GM18502 (cell line): ENCODE data around the gene MAN2B2.
"Not testable (repeated sequence)": the region's sequence is repeated elsewhere in the genome, so short reads cannot be mapped to it uniquely, and the experiment has no call there.

Source experiments
- ATAC-seq: cut with Tn5 transposase; IDR thresholded peaks from one replicate; pipeline ENCODE4 v1.9.1; 2021; ENCODE audit warnings: mild to moderate bottlenecking; ENCODE audit not compliant: unreplicated experiment, poor library complexity

Gene MAN2B2

DNA sequence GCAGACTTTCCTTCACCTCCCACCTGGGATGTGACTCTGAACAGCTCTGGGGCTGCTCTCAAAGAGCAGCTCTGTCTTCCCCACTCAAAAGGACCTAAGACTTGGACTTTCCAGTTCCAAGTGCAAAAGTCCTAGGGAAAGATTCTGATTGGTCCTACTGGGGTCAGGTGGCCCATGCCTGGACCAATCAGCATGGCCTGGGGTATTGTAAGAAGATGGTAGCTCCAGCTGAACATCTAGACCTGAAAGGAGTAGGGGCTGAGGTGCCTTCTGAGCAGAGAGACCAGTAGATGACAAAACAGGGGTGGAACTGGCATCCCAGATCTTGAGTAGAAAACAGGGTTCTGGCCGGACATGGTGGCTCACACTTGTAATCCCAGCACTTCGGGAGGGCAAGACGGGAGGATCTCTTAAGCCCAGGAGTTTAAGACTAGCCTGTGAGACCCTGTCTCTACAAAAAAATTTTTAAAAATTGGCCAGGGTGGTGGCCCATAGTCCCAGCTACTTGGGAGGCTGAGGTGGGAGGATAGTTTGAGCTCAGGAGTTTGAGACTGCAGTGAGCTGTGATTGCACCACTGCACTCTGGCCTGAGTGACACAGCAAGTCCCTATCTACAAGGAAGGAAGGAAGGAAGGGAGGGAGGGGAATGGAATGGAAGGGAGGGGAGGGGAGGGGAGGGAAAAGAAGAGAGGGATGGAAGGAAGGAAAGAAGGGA, 38.1 kb downstream of the MAN2B2 start:
- no peak for ATAC-seq

- no peak for ATAC-seq
These were observed 39.0 kb downstream of the MAN2B2 start for GRCh38 chr4:6613676-6614651.

- no peak for ATAC-seq
These were observed 39.8 kb downstream of the MAN2B2 start for GRCh38 chr4:6614701-6615230.

- ATAC-seq = no peak
These were observed 41.4 kb downstream of the MAN2B2 start for GRCh38 chr4:6616087-6616995.

DNA sequence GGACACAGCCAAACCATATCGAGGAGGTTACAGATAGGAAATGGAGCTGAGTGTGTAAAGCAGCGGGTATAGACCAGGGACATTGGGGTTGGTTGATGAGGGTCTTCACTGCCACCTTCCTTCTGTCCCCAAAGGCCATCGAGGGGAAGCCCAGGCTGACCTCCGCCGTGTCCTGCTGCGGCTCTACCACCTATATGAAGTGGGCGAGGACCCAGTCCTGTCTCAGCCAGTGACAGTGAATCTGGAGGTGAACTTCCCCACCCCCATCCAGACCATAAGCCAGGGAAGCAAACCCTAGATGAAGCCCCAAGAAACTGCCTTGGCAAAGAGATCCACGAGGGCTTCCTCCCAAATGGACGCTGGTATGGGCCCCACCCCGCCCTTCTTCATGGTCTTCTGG, 42.3 kb downstream of the MAN2B2 start:
- no peak for ATAC-seq

- ATAC-seq = no peak
These were observed 43.6 kb downstream of the MAN2B2 start for GRCh38 chr4:6618386-6619115.

- no peak for ATAC-seq
These were observed 44.1 kb downstream of the MAN2B2 start for GRCh38 chr4:6619116-6619465.

DNA sequence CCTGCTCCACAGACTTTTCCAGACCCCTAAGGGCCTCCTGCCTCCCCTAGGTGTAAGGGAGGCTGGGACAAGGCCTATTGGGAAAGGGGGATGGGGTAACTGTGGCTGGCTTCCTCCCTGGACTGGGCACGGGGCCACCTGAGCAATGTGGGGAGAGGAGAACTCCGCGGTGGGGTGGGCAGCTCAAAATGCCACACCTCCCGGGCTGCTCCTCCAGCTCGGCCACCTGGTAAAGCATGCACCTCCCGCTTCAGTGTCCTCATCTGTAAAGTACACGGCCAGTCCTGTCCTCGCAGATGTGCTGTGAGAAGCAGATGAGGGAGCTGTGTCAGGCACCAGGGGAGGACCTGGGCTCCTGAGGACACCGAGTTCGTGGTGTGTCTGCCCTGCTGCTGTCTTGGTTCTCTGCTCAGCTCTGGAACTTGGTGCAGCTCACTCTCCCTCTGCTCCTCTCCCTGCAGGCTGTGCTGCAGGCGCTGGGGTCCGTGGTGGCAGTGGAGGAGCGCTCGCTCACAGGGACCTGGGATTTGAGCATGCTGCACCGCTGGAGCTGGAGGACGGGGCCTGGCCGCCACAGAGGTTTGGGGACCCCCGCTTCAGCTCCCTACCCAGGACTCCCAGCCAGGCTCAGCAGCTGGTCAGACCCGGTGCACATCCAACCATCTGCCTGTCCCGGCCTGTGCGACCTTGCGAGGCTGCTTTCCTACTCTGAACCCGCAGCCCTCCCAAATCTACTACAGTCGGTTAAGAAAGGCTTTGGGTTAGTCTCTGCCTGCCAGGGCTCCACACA, 44.7 kb downstream of the MAN2B2 start:
- no peak for ATAC-seq

- ATAC-seq = no peak
These were observed 45.3 kb downstream of the MAN2B2 start for GRCh38 chr4:6620296-6620695.

DNA sequence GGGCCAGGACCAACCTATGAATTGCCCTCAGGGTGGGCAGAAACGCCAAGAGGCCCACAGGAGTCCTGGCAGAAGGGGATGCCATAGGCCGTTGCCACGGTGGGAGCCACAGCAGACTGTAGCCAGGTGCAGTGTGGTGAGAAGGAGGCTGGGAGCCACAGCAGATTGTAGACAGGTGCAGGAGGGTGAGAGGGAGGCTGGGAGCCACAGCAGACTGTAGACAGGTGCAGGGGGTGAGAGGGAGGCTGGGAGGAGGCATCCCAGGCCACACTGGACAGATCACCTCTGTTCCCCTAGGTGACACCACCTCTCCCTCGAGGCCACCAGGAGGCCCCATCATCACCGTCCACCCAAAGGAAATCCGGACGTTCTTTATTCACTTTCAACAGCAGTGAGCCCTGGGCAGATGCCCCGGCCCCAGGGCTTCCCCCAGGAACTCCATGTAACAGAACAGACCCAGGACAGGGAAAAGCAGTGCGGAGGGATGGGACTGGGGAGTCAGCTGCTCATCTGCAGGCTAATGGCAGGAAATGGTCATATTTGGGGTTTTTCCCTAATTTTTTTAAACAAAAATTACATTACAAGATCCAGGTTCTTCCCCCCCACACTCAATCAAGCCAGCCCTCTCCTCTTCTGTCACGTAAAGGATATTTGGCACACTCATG, 46.0 kb downstream of the MAN2B2 start:
- ATAC-seq = no peak

DNA sequence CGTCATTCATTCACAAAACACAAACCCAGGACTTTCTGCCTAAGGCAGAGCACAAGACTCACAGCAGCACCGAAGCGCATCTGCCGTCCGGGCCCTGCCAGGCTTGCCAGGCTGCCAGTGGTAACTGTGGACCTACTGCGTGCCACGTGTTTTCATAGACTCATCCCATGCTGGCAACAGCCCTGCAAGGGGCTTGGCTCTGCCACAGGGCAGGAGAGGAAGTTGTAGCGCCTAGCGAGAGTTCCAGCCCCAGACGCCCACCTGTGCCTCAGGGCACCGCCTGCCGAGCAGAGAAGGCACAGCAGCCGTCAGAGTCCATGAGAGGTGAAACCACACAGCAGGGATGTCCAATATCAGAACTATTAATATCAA, 46.6 kb downstream of the MAN2B2 start:
- ATAC-seq = no peak

- ATAC-seq = no peak
These were observed 47.8 kb downstream of the MAN2B2 start for GRCh38 chr4:6622744-6623143.

- no peak for ATAC-seq
These were observed 50.3 kb downstream of the MAN2B2 start for GRCh38 chr4:6625256-6625655.

GRCh38 chr4:6626066-6626465, 51.1 kb downstream of the MAN2B2 start:
- no peak for ATAC-seq

DNA sequence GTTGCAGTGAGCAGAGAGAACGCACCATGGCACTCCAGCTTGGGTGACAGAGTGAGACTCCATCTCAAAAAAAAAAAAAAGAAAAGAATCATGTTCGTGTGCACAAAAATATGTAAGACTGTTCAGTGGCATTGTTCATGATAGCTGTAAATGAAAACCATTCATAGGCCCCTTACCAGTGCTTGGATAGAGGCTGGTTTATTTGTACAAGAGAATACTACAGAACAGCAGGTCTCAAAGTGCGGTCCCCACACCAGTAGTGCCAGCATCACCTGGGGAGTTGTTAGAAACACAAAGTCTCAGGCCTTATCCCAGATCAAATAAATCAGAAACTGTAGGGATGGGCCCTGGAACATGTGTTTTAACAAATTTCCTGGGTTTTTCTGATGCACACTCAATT, 52.8 kb downstream of the MAN2B2 start:
- ATAC-seq = no peak

- not testable (repeated sequence) for ATAC-seq
These were observed 53.5 kb downstream of the MAN2B2 start for GRCh38 chr4:6628484-6628883.

DNA sequence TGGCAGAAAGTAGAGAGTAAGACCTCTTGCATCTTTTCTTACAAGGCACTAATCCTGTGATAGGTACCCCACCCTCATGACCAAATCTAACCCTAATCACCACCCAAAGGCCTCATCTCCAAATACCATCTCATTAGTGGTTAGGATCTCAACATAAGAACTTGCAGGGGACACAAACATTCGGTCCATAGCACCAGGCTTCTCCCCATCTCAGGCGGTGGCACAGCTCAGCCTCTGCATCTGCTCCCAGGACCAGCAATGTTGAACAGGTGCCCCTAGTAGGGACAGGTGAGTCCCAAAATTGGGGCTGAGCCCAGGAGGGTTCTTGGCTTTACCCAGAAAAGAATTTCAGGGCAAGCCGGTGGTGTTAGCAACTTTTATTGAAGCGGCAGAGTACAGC, 57.1 kb downstream of the MAN2B2 start:
- no peak for ATAC-seq

DNA sequence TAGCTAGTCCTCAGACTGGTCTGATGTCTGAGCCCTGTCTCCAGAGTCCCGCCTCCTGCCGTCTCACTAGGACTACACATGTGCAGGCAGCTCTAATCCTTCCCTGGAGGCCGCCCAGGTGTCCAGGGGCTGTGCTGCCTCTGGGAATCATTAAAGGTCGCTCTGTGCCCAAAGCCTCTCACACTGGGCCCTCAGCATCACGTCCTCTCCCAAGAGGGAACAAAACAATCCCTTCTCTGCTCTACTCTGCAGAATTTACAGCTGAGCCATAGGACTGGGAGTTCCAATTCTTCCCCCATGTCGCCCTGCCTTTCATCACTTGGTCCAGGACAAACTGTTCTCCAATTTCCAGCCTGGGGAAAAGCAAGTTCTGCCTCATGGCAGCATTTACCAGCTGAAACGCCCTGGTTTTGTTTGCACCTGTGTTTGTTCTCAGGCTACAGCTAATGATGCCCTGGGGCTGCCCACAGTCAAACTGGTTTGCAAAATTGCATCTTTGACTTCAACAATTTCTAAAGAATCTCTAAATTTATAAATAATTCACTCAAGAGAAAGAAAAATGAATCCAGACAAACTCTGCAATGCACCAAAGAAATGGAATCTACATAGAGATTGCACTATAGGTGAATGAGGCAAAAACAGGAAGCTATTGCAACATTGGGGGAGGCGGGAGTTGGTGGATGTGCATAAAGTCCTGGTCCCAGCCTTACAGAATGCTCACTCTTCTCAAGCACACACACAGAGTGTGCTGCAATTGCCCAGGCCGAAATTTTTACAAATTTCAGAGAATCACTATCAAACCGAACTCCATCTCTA, 58.3 kb downstream of the MAN2B2 start:
- no peak for ATAC-seq
